Activated CD4-positive, alpha-beta T cell treated with anti-CD3 and anti-CD28 coated beads, Interleukin-2, amount 50 U/mL, for 24 hours (primary cell): ENCODE measurements around the gene NAA16.
"Not testable (repeated sequence)": the region's sequence is repeated elsewhere in the genome, so short reads cannot be mapped to it uniquely, and the experiment has no call there.

ENCODE experiments used
- DNase-seq, 2 donors: peaks; one replicate each; pipeline ENCODE4 v3.0.0-alpha.2; 2020; ENCODE audit warnings: low read depth in 1 of 2, low spot score in 1 of 2

Gene NAA16

GRCh38 chr13:41405367-41405766 is 94.3 kb downstream of the NAA16 start:
- DNase-seq, result no peak

GRCh38 chr13:41407380-41407779 is 96.3 kb downstream of the NAA16 start:
- no peak for DNase-seq

GRCh38 chr13:41408121-41408520 is 97.1 kb downstream of the NAA16 start:
- DNase-seq, result no peak

GRCh38 chr13:41408746-41409145 is 97.7 kb downstream of the NAA16 start:
- DNase-seq, result no peak

GRCh38 chr13:41409611-41410010 is 98.5 kb downstream of the NAA16 start:
- DNase-seq, result no peak

- no peak for DNase-seq
These were observed 100.0 kb downstream of the NAA16 start for GRCh38 chr13:41411060-41411459.

- peak in 1 of 2 donors; percentile 15 for DNase-seq
These were observed 100.5 kb downstream of the NAA16 start for GRCh38 chr13:41411522-41411921.

- DNase-seq, result no peak
These were observed 102.8 kb downstream of the NAA16 start for GRCh38 chr13:41413872-41414271.

- DNase-seq, result no peak
These were observed 105.2 kb downstream of the NAA16 start for GRCh38 chr13:41416276-41416675.

GRCh38 chr13:41418027-41418426 is 107.0 kb downstream of the NAA16 start:
- DNase-seq, result no peak

- no peak for DNase-seq
These were observed 107.7 kb downstream of the NAA16 start for GRCh38 chr13:41418731-41419130.

GRCh38 chr13:41419206-41419605 is 108.1 kb downstream of the NAA16 start:
- no peak for DNase-seq

- no peak for DNase-seq
These were observed 109.1 kb downstream of the NAA16 start for GRCh38 chr13:41420146-41420545.

GRCh38 chr13:41421330-41421729 is 110.3 kb downstream of the NAA16 start:
- not testable (repeated sequence) for DNase-seq

GRCh38 chr13:41421983-41422382 is 110.9 kb downstream of the NAA16 start:
- not testable (repeated sequence) for DNase-seq

GRCh38 chr13:41423259-41423658 is 112.2 kb downstream of the NAA16 start:
- DNase-seq, result not testable (repeated sequence)

GRCh38 chr13:41424675-41425074 is 113.6 kb downstream of the NAA16 start:
- DNase-seq, result not testable (repeated sequence)

- no peak for DNase-seq
These were observed 115.0 kb downstream of the NAA16 start for GRCh38 chr13:41426047-41426446.
